ENCODE measurements around the gene PFKFB2. TPM values are rescaled to one million over a fixed set of nuclear protein-coding genes. Genes with fewer than 3 reads are reported as not detected.

Gene PFKFB2
- total and polyA plus RNA-seq, 2 of the 8 experiments (the other 6 are each of a cell fraction or from before 2014, with no cell fraction given), result 6.7 to 19.1 TPM

DNA sequence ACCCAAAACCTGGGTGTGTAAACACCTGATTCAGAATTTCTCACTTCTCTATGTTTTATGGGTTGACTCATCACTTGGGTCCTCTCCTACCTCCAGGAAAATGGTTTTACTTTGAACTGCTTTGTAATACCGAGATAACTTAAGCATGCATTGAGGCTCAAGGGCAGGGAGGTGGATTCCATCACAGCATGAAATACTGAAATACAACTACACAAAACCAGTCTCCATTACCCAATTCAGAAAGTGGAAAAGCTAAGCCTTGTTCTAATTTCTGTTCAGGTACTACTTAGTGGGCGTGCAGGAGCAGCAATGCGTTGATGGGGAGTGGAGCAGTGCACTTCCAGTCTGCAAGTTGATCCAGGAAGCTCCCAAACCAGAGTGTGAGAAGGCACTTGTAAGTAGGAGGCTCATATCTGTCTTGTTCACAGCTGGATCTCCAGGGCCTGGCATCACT, 44.8 kb downstream of the PFKFB2 start (continued):
- no peak for TF ChIP-seq TCF12 (IDR thresholded peaks at IDR 0.05; ENCODE audit: low read depth, low read length)
- no peak for TF ChIP-seq RFX5 (IDR thresholded peaks at IDR 0.05; ENCODE audit: borderline replicate concordance, low read depth, low read length)
- no peak for TF ChIP-seq CHD1 (IDR thresholded peaks at IDR 0.05; ENCODE audit: low read depth, low read length)

All from H1 (cell line).